ENCODE results near the gene PXMP4.

The PXMP4 gene

DNA sequence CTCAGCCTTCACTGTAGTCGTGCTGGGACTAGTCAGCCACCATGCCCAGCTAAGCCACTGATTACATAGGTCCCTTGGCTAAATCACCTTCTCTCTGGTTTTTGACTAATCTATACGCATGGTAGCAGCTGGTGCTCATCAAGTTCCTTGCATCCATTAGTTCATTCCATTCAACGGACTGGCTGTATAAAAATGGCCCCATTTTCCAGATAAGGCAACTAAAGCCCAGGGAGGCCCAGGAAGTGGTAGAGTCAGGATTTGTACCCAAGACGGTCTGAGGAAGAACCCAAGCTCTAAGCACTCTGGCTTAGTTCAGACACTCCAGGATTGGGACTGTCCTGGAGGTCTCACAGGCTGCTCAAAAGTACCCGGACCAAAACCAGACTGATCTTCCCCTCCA, 38.8 kb downstream of the PXMP4 start:
- no peak for DNase-seq

DNA sequence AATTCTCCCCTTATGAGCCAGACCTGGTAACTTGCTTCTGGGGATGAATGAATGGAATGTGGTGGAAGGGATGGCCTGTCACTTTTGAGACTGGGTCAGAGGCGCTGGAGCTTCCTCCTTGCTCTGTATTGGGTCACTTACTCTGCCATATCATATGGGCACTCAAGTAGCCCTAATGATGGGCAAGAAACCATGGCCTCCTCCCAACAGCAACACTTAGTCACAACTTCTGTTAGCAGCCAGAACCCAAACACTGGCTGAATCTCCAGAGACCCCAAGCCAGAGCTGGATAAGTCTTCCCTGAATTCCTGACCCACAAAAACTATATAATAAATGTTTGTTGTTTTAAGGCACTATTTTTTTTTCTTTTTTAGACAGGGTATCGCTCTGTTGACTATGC, 39.4 kb downstream of the PXMP4 start:
- DNase-seq, result no peak

DNA sequence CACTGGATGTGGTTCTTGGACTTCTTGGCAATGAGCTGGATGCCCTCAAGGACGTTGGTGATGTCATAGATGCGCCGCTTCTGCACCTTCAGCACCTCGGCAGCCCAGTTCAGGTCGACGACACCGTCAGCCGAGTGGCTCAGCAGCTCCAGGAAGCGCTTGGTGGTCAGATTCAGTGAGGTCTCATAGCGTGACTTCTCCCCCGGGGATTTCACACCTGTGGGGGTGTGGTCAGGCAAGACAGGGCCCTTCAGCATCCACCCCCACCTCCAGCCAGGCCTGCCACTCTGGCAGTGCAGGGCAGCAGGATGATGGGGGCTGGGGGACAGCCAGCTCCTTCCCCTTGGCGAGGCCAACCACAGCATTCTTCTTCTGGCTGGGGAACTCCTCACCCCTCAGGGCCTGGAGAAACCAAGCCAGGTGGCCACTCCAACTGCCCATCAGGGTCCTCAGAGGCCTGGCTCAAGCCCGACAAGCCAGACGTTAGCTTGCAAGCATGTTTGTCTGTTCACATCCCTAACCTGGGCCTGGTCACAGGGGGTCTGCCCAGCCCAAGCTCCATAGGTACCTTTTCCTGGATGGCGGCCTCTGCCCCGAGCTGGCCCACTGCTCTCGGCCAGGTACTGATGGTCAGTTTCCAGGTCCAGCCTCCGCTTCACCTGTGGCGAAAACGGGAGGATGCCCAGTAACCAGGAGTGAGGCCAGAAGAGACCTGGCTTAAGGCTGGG, 40.2 kb downstream of the PXMP4 start:
- no peak for DNase-seq

DNA sequence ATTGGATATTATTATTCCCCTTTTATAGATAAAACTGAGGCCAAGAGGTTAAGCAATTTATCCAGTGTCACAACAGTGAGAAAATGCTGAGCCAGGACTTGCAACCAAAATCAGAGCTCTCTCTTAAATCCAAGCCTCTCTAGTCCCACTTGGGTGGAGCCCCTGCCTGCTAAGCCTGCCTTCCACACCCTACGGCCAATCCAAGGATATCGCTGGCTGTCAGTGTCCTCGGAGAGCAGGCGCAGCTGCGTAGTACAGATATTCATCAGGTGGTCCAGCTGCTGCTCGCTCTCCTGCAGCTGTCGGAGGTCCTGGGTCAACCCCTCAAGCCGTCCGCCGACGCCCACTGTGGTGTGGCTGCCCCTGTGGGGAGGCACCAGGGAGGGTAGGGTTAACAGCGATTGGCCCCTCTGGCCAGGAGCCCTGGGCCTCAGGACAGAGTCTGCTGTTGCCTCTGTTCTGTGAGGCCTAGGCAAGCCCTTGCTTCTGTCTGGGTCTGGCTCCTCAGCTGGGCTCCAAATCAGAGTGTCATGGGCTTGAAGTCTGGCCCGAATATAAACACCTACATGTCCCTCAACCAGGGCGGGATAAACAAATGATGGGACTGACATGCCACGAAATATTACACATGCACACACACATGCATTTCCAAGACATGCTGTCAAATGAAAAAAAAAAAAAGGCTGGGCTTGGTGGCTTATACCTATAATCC, 42.0 kb downstream of the PXMP4 start:
- DNase-seq, result no peak

DNA sequence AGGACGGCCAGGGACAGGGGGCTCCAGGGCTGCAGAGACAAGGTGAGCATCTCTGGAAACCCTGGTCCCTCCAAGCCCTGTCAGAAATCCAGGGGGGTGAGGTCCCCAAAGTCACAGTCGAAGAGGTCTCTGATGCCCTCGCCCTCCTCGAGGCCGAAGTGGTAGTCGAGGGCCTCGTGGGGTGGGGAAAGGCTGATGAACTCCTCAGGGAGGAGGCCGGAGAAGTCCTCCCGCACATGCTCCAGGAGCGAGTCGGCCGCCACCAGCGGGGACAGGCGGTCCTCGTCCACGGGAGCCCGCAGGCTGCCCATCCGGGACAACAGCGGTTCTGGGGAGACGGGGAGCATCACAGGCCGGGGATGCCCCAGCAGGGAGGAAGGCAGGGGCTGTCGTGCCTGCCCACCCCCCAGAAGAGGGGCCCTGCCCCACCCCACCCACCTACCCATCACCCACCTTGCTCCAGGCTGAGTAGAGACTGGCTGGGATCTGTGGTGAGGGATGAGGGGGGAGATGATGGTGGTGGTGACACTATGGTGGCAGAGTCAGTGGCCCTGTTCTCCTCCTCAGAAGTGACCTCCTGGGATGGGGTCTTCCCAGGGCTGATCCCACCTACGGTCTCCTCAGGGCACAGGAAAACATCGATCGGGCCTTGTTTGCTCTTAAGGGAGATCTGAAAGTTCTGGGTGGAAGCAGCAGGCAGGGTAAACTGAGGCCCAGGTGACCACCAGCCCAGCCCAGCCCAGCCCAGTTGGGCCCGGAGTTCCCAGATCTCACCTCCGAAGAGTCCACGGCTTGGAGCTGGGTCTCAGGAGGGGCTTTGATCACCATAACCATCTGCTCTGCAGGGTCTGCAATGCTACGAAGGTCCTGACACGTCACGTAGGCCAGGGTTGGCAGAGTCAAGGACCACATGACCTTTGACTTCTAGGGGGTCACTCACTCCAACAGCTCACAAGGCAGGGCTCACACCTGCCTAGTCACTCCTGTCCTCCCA, 43.2 kb downstream of the PXMP4 start:
- no peak for DNase-seq

DNA sequence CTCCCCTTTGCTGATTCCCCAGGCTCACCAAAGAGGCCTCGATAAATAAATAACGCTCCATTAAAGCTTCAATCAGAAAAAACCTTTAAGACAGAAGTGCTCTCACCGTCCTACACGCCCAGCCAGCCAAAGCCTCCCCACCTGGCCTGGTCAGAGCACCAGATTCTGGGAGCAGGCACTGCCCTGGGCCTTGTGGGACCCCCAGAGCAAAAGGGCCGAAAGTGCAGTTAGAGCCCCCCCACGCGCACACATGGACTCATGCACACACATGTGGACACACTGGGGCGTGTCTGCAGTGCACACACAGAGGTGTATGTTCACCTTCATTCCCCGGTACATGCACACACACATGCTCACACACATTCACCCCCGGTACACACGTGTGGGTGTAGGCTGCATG, 44.0 kb downstream of the PXMP4 start:
- DNase-seq, result no peak

DNA sequence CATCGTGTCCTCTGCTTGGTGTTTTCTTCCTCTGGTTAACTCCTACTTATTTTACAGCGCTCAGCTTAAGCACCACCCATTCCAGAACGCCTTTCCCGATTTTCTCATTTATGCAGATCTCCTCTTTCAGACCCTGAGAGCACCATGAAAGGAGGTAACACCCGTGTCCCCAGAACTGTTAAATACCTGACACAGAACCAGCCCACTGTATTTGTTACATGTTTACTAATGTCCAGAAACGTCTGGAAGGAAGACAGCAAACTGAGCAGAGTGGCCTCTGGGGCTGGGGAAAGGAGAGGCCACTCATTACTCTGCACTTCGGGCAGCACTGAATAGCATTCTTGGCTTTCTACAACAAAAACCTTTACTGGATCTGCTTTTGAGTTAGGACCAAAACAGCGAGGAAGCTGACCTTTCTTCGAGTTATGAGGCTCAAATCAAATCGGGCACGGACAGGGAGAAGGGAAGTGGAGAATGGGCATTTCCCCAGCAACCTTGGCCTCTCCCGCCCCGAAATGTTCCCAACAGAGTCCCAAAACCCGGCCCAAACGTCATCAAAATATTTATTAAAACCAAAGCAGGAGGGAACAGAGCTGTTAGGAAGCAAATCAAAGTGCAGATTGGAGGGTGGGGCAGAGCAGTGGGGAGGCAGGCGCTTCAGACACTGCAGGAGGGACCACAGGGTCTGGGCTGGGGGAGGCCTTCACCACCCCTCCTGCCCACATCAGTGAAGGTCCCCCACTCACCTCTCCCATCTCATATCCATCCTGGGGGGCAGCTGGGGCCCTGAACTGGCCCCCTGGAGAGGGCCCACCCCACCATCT, 44.8 kb downstream of the PXMP4 start:
- no peak for DNase-seq

DNA sequence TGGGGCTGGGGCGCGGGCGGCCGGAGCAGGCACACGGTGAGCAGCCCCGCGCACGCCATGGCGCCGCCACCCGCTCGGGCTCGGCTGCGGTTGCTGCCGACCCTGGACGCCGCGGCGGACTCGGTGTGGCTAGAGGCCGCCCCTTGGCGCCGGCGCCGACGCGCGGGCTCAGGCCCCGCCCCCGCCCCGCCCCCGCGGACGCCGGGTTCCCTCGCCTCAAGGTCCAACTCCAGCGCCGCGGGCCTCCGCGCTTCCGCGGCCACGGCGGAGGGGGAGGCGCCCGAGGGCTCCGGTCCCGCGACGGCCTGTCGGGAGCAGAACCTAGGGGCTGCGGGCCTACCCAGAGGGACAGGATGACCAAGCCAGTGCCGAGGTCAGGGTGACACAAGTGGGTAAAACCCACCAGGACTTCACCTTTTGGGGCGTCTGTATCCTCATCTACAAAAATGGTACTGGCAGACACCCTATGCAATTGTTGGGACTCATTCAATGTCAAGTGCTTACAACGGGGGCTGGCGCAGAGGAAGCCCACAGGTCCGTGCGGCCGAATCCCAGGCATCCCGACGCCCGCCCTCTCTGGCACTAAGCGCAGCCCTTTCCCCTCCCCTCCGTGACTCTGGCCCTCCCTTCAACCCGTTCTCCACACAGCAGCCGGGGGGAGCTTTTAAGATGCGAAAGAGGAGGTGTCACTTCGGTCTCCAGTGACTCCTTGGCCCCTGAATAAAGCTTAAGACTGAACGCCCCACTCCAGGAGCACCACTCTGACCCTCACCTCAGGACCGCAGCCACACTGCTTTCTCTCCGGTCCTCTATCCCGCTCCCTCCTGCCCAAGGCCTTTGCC, 45.6 kb downstream of the PXMP4 start, which contains the start of gene NECAB3:
Gene NECAB3, minus strand, starts transcription at position 135 of the 842 bp plus-strand sequence. Its CDS starts 76 bp downstream, at position 59.
- DNase-seq, result peak in 1 of 2 experiments; percentile 95

DNA sequence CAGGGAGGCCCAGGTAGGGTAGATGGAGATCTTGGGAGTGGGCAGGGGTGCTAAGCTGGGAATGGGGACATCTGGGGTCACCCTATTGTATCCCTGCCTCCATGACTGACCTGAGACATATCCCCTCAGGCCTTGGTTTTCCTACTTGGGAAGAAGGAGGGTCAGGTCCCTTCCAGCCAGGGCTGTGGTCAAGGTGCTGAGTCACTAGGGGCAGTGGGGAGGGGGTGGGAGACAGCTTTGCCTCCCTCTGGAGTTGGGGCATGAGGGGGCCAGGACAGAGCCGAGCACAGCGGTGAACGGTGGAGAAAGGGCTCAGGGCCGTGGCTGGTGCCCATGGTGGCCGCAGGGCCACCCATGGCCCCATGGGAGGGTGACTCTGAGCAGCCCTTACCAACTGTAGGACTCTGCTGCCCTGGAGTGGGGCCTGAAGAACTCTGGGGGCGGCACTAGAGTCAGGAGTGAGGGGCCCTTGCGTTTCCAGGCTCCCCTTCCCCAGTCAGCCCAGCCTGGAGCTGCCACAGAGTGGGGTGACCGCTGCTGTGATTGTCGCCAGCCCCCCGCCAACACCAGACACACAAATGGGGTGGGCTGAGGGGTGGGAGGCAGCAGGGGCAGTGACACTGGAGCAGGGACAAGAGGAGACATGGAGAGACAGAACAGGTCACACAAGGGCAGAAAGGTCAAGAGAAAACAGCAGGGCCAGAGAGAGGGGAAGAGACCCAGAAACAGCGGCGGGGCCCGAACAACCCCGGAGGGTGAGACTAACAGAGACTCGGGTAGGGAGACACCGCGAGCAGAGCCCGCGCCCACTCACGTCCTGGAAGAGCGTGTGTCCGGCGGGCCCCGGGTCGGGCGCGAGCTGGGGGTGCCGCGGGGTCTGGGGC, 46.5 kb downstream of the PXMP4 start:
- DNase-seq, result no peak

DNA sequence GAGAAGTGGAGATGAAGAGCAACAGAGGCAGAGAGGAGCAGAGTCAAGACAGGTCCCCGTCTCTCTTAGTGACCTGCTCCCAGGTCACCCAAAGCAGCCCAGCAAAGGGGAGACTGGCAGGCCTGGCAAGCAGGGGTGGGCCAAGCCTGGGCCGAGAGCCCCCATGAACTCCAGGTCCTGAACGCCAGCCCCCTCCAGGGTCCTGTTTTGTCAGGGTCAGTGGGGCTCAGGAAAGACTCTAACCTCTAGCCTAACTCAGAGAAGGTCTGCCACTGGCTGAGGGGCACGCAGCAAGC, 47.0 kb downstream of the PXMP4 start:
- DNase-seq, result no peak

DNA sequence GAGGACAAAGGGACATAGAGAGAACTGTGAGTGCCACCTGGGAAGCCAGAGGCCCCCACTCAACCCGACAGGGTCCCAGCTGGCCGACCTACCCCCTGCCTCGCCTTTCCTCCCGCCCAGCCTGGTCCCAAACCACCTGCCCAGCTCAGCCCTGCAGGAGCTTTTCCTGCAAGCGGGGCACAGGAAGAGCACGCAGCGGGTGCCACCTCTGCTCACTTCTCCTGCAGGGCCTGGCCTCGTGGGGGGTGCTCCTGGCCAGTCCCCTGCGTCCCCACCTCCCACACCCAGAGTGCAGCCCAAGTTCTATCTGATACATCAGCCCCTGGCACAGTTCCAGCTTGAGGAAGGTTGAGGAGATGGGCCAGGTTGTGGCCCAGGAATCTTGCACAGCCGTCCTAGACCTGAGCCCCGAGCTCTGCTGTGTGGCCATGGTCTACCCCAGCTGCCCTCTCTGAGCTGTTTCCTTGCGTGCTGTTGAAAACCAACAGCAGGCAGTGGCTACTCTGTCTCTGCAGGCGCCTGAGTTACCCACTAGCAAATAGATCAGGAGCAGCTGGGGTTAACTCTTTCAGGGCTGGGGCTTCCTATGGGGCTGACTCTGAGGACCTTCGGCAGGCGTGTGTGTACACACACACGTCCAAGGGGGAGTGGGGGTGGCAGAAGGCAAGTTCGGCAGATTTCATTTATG, 47.5 kb downstream of the PXMP4 start:
- DNase-seq, result peak in 1 of 2 experiments; percentile 57

DNA sequence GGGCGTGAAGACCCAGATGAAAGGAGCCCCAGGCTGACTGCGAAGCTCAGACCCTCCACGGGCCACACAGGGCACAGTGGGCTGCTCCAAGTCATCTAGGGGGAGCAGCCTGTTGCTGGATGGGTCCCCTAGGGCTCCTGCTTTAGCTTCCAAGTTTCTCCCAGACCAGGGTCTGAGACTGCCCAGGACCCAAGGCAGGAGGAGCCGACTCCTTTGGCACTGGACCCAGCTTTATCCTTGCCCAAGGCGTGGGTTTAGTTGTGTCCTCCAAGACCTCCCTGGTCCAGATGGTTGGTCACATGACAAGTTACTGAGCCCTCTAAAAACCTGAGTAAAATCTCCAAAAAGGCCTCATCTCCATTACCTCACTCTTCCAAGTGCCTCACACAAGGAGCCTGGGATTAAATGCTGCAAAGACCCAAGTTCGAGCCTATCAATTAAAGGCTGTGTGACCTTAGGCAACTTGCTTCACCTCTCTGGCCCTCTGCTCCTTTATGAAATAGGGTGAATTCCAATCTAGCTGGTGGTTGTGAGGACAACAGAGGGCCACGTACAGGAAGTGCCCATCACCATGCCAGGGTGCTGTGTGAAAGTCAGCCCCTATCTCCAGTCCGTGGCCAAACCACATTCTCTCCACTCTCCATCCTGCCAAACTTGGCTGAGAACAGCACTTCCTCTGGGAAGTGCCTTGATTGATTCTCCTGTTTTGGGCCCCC, 48.4 kb downstream of the PXMP4 start:
- no peak for DNase-seq

DNA sequence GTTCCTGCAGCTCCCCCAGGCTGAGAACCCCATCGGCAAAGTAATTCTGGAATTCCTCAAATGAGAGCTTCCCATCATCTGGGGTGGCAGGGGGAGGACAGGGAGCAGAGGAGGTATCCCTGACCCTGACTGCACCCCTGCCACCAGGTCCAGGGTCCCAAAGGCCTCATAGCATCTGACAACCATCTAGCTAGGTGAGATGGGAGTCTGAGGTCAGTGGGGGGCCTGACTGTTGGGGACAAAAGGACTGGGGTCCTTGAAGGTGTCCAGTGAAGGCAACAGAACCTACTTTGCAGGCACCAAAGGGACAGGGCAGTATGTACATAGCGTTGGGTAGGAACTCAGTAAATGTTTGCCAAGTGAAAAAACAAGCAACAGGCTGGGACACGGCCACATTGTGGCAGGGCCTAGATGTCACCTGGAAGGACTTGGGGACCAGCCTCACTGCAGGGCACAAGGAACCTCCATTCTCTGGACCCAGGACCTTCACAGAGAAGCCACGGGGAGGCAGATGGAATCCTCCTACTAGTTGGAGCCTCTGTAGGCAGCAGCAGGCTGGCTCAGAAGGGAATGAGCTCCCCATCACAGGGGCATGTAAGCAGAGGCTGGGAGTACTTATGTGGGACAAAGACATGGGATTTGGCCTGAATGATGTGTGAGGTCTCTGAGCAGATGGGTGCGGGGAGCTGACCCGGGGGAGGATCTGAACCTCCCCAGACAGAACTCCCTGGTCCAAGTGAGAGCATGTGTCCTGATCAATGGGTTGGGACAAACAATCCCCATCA, 49.2 kb downstream of the PXMP4 start:
- no peak for DNase-seq

DNA sequence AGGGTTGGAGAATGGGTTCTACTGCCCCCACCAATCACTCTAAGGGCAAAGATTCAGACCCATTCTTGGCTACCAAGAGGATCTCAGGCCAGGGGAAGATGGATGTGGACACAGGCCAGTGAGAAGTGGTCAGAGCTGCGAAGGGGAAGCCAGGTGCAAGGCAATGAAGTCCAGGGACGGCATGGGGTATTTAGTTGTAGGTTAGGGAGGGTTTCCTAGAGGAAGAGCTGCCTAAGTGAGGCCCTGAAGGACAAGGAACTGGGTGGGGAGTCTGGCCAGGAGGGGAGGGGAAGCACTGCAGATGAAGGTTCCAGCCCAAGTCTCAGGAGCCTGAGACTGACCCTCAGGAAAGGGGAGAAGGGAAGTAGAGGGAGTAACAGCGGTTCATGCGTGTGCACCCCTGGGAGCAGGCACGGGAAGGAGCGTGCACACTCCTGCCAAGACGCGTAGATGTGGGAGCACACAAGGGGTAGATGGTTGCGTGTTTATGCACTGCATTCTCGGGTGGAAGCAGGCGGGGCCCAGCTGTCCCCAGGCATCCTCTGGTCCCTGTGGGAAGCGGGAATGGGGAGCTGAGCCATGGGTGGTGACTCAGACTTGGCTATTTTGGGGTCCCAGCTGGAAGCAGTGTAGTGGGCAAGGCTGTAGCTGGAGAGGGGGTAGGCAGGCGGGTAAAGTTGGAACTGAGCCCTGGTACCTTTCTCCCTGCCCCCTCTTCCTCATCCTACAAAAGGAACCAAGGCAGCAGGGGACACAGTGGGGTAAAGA, 50.1 kb downstream of the PXMP4 start:
- no peak for DNase-seq

DNA sequence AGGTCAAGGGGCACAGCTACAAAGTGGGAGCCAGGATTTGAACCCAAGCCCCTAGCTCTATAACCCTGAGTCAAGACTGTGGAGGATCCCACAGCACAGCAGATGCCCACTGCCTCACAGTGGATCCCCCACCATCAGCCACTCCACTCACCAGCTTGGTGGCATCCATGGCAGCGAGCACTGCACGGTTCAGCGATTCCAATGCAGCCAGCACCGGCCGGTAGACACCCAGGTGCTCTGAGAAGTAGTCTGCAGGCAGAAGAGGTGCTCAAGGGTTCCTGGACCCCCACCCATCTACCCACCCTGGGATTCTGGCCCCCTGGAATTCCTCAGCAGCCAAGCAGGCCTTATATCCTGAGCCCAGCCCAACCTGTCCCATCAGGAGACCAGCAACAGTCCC, 50.9 kb downstream of the PXMP4 start:
- DNase-seq, result no peak

DNA sequence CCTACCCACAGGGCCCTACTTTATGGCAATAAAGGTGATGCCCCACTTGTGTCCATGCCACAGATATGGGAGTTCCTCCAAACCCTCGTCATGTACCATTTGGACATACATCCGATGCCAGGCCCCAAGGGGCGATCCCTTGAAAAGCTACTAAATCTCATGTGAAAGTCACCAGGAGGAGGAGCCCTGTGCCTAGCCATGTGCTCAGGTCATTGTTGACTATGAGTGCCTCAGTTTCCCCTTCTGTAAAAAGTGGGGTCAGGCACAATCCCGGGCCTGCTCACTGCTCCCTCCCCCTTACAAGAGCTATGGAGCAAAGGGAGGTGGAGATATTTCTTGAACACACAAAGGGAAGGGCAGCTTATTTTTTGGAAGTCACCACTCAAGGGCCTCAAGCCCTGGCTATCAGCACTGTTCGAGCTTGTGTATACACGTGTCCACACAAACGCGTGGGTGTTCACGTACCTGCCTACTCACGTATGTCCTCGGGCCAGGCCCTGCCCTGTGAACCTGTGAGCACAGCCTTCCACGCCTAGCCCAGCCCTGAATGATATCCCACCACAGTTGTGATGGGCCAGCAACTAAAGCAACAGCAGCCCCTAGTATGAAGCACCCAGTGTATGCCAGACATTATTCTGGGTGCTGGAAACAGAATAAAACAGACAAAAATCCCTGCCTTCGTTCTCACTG, 51.5 kb downstream of the PXMP4 start:
- DNase-seq, result no peak

Measured in NCI-H526 (cell line).